Thoracic aorta (tissue), 2 donors: ENCODE results near the gene TRIM44. TPM values are rescaled to one million over a fixed set of nuclear protein-coding genes. Genes with fewer than 3 reads are reported as not detected.
A peak's percentile ranks its signal among the peaks of the same experiment; 100 is the strongest.

ENCODE experiments used
- ATAC-seq: fragments of 150-250 bp; one replicate; pipeline ENCODE4 v1.8.0; 2017; ENCODE audit warnings: low read depth; ENCODE audit not compliant: insufficient number of reproducible peaks, low FRiP score
- DNase-seq: peaks from one replicate; pipeline ENCODE4 v3.0.0-alpha.2; 2020; ENCODE audit warnings: low spot score
- H3K27ac ChIP-seq, 2 donors: fragments of 200-600 bp; sonication (generic); 1 replicate in 1 of 2; 2 replicates in 1 of 2; pipeline ENCODE4 v1.5.1; 2016; ENCODE audit warnings: mild to moderate bottlenecking in 2 of 2, moderate library complexity in 2 of 2
- H3K27me3 ChIP-seq: fragments of 200-600 bp; sonication (generic); replicated peaks from 2 replicates; pipeline ENCODE4 v1.6.0; 2016; ENCODE audit warnings: mild to moderate bottlenecking; ENCODE audit not compliant: insufficient read depth
- H3K36me3 ChIP-seq: fragments of 200-600 bp; sonication (generic); one replicate; pipeline ENCODE4 v1.5.1; 2016
- H3K4me1 ChIP-seq, 2 donors: fragments of 200-600 bp; sonication (generic); 1 replicate in 1 of 2; 2 replicates in 1 of 2; pipeline versions ENCODE4 v1.5.1 to v1.6.0; 2016; ENCODE audit warnings: low read depth in 2 of 2, mild to moderate bottlenecking in 1 of 2; ENCODE audit not compliant: control insufficient read depth in 1 of 2
- H3K4me3 ChIP-seq: fragments of 200-600 bp; sonication (generic); 2 replicates; pipeline ENCODE4 v1.5.1; 2016; ENCODE audit warnings: mild to moderate bottlenecking
- H3K9me3 ChIP-seq: fragments of 200-600 bp; sonication (generic); 2 replicates; pipeline ENCODE4 v1.5.1; 2016
- total RNA-seq, 2 donors: library from RNA; depleted of rRNA; stranded (reverse); fragments of >200 nt; gene quantifications; one replicate each; pipeline versions ENCODE4 v1.1.0 to v1.2.3, GENCODE V29; 2016
- TF ChIP-seq, protein P1 (sequence below): fragments of 200-600 bp; sonication (generic); IDR thresholded peaks from one replicate; pipeline ENCODE4 v1.5.1; 2019; ENCODE audit warnings: antibody characterized with exemption

Gene TRIM44
- total RNA-seq, 2 donors from 2014 or later: 26.0 to 26.8 TPM

DNA sequence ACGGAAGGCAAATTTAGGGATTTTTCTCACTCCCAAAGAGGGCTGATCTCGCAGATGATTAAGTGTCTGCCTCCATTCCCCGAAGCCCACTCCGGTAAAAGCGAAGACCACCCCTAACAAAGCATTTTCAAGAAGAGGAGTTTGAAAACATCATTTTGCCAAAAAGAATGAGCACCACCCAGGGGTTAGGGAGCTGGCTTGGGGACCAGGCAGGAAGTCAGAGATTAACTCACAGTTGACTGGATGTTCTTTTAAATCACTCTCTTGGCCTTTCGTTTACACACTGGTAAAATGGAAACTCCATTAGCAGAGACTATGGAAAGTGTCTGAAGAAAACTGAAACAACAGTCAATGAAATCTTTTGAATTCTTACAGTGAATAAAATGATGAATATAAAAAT is 7.9 kb upstream of the TRIM44 start:
- DNase-seq: no peak
- Histone ChIP-seq H3K4me1 (no peaks in the 10 kb centered on the region), H3K9me3 (no peaks in the 10 kb centered on the region), H3K4me3 (no peak overlapping the region), H3K36me3 (no peaks in the 10 kb centered on the region), H3K27me3 (no peaks in the 10 kb centered on the region), H3K27ac (no peak overlapping the region)
- no peak for ATAC-seq
- TF ChIP-seq, protein P1, sequence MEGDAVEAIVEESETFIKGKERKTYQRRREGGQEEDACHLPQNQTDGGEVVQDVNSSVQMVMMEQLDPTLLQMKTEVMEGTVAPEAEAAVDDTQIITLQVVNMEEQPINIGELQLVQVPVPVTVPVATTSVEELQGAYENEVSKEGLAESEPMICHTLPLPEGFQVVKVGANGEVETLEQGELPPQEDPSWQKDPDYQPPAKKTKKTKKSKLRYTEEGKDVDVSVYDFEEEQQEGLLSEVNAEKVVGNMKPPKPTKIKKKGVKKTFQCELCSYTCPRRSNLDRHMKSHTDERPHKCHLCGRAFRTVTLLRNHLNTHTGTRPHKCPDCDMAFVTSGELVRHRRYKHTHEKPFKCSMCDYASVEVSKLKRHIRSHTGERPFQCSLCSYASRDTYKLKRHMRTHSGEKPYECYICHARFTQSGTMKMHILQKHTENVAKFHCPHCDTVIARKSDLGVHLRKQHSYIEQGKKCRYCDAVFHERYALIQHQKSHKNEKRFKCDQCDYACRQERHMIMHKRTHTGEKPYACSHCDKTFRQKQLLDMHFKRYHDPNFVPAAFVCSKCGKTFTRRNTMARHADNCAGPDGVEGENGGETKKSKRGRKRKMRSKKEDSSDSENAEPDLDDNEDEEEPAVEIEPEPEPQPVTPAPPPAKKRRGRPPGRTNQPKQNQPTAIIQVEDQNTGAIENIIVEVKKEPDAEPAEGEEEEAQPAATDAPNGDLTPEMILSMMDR: no peak

DNA sequence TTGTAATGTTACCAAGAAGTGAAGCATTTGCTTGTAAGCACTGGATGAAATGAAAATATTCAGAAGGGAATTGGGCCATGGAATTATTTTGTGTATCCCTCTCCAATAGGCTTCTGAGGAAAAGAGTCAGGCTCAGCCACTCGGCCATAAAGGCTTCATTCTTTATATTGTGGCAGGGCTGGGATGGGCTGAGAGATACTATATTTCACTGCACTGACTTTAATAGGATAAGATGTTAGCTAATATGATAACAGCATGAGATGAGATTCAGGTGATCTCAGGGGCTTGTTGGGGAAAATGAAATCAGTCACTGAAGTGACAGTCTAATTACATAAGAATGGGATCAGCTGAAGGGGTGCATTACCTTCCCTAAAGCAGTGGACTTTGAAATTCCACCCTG is 7.3 kb upstream of the TRIM44 start:
- no peak for DNase-seq
- H3K27ac ChIP-seq: no peak overlapping the region
- ATAC-seq: no peak
- H3K4me1 ChIP-seq: no peaks in the 10 kb centered on the region
- H3K27me3 ChIP-seq: no peaks in the 10 kb centered on the region
- H3K9me3 ChIP-seq: no peaks in the 10 kb centered on the region
- H3K36me3 ChIP-seq: no peaks in the 10 kb centered on the region
- TF ChIP-seq, protein P1: no peak
- H3K4me3 ChIP-seq: no peak overlapping the region

DNA sequence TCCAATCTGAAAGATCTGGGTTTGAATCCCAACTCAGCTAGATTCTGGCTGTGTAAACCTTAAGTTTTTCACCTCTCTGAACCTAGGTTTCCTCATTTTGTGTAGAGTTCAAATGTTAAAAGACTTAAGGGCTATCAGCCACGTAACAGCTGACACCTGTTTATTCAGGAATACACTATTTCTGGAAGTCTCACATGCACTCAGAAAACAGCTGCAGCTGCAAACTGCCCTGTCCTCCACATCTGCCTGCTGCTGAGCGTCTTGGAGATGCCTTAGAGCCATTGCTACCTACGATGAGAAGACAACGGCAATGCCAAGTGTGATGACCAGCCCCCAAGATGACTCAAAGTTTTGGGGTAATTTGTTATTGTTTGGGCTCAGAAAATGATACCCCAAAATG is 6.7 kb upstream of the TRIM44 start:
- Histone ChIP-seq H3K9me3 (no peaks in the 10 kb centered on the region), H3K4me3 (no peak overlapping the region), H3K36me3 (no peaks in the 10 kb centered on the region), H3K4me1 (no peaks in the 10 kb centered on the region), H3K27me3 (no peaks in the 10 kb centered on the region), H3K27ac (no peak overlapping the region)
- TF ChIP-seq, protein P1: no peak
- no peak for DNase-seq
- no peak for ATAC-seq

DNA sequence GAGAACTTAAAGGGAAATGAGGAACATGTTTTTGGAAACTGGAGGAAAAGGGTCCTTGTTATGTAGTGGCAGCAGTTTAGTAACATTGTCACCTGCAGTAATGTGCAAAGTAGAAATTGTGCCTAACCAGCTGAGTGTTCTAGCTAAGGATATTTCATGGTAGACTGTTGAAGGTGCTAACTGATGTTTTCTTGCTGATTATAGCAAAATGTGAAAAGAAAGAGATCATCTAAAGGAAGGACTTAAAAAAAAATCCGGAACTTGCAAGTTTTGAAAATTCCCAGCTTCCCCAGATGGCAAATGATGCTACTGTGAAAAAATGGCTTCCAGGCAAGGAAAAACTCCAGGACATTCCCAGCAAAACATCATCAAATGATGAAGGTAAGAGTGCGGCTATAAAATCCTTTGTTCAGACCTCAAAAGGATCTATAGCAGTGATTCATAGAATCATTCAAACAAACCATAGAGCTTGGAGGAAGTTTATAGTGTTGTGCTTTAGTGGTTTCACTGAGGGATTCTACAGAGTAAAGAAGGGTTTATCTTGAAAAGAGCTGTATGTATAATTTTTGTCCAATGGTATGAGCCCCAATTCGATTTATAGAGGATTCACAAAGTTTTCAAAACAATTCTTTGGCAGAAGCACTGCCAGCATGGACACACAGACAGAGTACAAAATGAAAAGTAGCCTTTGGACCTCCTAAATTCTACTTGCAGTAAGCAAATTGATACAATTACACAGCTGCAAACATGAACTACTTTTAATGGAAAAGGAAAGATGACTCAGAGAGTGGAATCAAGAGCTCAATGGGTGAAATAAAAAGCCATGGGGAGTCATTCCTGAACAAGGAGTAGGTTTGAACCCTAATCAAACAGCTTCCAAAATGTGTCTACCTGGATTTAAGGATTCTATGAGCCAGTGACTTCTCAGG is 4.3 kb upstream of the TRIM44 start:
- no peak for ATAC-seq
- Histone ChIP-seq H3K9me3 (no peaks in the 10 kb centered on the region), H3K4me3 (no peak overlapping the region), H3K27me3 (no peaks in the 10 kb centered on the region), H3K27ac (no peak overlapping the region), H3K4me1 (peaks cover 6 to 10% of the 10 kb centered on the region in 2 donors), H3K36me3 (no peaks in the 10 kb centered on the region)
- TF ChIP-seq, protein P1: no peak
- DNase-seq: no peak

DNA sequence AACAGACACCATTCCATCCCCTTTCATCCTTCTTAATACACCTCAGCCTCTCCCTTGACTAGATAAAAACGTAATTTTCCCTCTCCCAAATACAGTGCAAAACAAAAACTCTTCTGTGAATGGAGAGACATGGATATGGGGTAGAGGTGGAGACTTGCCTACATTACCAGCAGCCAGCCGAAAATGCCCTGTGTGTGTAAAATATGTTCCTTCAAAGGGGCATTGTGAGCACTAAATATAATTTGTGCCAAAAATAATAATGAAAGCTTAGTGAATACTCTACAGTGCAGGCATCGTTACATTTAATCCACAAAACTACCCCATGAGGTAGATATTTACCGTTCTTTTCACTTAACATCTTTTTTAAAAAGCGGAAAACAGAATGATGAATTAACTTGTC is 1.0 kb upstream of the TRIM44 start:
- no peaks in the 10 kb centered on the region for H3K36me3 ChIP-seq
- H3K27me3 ChIP-seq: no peaks in the 10 kb centered on the region
- H3K9me3 ChIP-seq: peaks cover 11% of the 10 kb centered on the region
- peak overlapping the region; percentile 95 for H3K4me3 ChIP-seq
- peak overlapping the region; percentile 88 to 91 for H3K27ac ChIP-seq
- H3K4me1 ChIP-seq: peaks cover 14 to 26% of the 10 kb centered on the region in 2 donors
- ATAC-seq (no peak), DNase-seq (no peak)
- TF ChIP-seq, protein P1: no peak
